H1 (cell line): ENCODE measurements around the gene DIAPH2. TPM values are rescaled to one million over a fixed set of nuclear protein-coding genes. Genes with fewer than 3 reads are reported as not detected.

Experiments
- CBX8 ChIP-seq: fragments of 300-800, 300-1000 bp; sonication (generic); IDR thresholded peaks from 2 replicates; pipeline ENCODE4 v1.7.1; 2016; ENCODE audit warnings: low read depth, low read length, borderline replicate concordance
- CEBPB ChIP-seq: IDR thresholded peaks from 2 replicates; pipeline ENCODE4 v1.6.1; 2012; ENCODE audit warnings: low read depth, low read length
- JUN ChIP-seq: IDR thresholded peaks from 2 replicates; pipeline ENCODE4 v1.6.1; 2011; ENCODE audit warnings: low read depth, mild to moderate bottlenecking, improper control_type of control experiment, low read length
- KDM1A ChIP-seq: fragments of 200-600, 300-600 bp; sonication (generic); IDR thresholded peaks from 2 replicates; pipeline ENCODE4 v1.7.1; 2016; ENCODE audit warnings: mild to moderate bottlenecking, low read length, borderline replicate concordance
- RFX5 ChIP-seq: IDR thresholded peaks from 2 replicates; pipeline ENCODE4 v1.6.1; 2011; ENCODE audit warnings: low read depth, low read length, improper control_type of control experiment, borderline replicate concordance
- SIN3A ChIP-seq, 2 experiments: IDR thresholded peaks in 1 of 2; conservative IDR thresholded peaks in 1 of 2; 2 replicates each; pipeline ENCODE4 v1.6.1; 2011 to 2012; ENCODE audit warnings: low read length in 2 of 2, improper control_type of control experiment in 1 of 2, low read depth in 1 of 2, mild to moderate bottlenecking in 1 of 2
- TAF7 ChIP-seq: optimal IDR thresholded peaks from 2 replicates; pipeline ENCODE3; 2011; ENCODE audit warnings: low read depth, mild to moderate bottlenecking, inconsistent platforms, low read length, moderate library complexity, borderline replicate concordance
- YY1 ChIP-seq: IDR thresholded peaks from 2 replicates; pipeline ENCODE4 v1.6.1; 2011; ENCODE audit warnings: low read depth, mild to moderate bottlenecking, low read length
- polyA plus RNA-seq, 7 experiments: library from polyadenylated mRNA; depleted of rRNA in 3 of 7; stranded (reverse) in 5 of 7; unstranded in 2 of 7; fragments of >200 nt in 5 of 7; fragments of 200-250 nt in 2 of 7; gene quantifications; 1 replicate in 5 of 7; 2 replicates in 1 of 7; 4 replicates in 1 of 7; pipeline versions ENCODE4 v1.2.1 to v1.2.3, GENCODE V29; 2011 to 2013; ENCODE audit warnings: missing spikeins in 2 of 7, mixed read lengths in 2 of 7
- total RNA-seq: library from RNA; stranded (reverse); fragmentation: NEBNext Ultra II Directional; extraction: Animal tissue kit (Norgen Biotek cat#: 25700); gene quantifications from 2 replicates; pipeline ENCODE4 v1.2.1, GENCODE V29; 2021
- TF ChIP-seq, protein P1 (sequence below): IDR thresholded peaks from 2 replicates; pipeline ENCODE4 v1.6.1; 2012; ENCODE audit warnings: inconsistent platforms
- TF ChIP-seq, protein P2 (sequence below): fragments of 300-600 bp; sonication (generic); IDR thresholded peaks from 2 replicates; pipeline ENCODE4 v1.7.1; 2012; ENCODE audit warnings: low read length, moderate library complexity, mild to moderate bottlenecking, inconsistent platforms; ENCODE audit not compliant: insufficient replicate concordance

DIAPH2 gene
- total and polyA plus RNA-seq, 2 of the 8 experiments (the other 6 are each of a cell fraction or from before 2014, with no cell fraction given): 4.4 to 24.3 TPM

- TF ChIP-seq JUN: no peak
- TF ChIP-seq CEBPB: no peak
- TF ChIP-seq KDM1A: no peak
- no peak for TF ChIP-seq RFX5
- no peak for TF ChIP-seq SIN3A (conservative IDR thresholded peaks at IDR 0.05 in 1 of 2, IDR thresholded peaks at IDR 0.05 in 1 of 2; ENCODE audit: low read depth in 1 of 2, low read length in 2 of 2)
- TF ChIP-seq, protein P1, sequence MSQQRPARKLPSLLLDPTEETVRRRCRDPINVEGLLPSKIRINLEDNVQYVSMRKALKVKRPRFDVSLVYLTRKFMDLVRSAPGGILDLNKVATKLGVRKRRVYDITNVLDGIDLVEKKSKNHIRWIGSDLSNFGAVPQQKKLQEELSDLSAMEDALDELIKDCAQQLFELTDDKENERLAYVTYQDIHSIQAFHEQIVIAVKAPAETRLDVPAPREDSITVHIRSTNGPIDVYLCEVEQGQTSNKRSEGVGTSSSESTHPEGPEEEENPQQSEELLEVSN: no peak
- TF ChIP-seq CBX8: no peak
- TF ChIP-seq YY1: no peak
- TF ChIP-seq TAF7: no peak
- TF ChIP-seq, protein P2, sequence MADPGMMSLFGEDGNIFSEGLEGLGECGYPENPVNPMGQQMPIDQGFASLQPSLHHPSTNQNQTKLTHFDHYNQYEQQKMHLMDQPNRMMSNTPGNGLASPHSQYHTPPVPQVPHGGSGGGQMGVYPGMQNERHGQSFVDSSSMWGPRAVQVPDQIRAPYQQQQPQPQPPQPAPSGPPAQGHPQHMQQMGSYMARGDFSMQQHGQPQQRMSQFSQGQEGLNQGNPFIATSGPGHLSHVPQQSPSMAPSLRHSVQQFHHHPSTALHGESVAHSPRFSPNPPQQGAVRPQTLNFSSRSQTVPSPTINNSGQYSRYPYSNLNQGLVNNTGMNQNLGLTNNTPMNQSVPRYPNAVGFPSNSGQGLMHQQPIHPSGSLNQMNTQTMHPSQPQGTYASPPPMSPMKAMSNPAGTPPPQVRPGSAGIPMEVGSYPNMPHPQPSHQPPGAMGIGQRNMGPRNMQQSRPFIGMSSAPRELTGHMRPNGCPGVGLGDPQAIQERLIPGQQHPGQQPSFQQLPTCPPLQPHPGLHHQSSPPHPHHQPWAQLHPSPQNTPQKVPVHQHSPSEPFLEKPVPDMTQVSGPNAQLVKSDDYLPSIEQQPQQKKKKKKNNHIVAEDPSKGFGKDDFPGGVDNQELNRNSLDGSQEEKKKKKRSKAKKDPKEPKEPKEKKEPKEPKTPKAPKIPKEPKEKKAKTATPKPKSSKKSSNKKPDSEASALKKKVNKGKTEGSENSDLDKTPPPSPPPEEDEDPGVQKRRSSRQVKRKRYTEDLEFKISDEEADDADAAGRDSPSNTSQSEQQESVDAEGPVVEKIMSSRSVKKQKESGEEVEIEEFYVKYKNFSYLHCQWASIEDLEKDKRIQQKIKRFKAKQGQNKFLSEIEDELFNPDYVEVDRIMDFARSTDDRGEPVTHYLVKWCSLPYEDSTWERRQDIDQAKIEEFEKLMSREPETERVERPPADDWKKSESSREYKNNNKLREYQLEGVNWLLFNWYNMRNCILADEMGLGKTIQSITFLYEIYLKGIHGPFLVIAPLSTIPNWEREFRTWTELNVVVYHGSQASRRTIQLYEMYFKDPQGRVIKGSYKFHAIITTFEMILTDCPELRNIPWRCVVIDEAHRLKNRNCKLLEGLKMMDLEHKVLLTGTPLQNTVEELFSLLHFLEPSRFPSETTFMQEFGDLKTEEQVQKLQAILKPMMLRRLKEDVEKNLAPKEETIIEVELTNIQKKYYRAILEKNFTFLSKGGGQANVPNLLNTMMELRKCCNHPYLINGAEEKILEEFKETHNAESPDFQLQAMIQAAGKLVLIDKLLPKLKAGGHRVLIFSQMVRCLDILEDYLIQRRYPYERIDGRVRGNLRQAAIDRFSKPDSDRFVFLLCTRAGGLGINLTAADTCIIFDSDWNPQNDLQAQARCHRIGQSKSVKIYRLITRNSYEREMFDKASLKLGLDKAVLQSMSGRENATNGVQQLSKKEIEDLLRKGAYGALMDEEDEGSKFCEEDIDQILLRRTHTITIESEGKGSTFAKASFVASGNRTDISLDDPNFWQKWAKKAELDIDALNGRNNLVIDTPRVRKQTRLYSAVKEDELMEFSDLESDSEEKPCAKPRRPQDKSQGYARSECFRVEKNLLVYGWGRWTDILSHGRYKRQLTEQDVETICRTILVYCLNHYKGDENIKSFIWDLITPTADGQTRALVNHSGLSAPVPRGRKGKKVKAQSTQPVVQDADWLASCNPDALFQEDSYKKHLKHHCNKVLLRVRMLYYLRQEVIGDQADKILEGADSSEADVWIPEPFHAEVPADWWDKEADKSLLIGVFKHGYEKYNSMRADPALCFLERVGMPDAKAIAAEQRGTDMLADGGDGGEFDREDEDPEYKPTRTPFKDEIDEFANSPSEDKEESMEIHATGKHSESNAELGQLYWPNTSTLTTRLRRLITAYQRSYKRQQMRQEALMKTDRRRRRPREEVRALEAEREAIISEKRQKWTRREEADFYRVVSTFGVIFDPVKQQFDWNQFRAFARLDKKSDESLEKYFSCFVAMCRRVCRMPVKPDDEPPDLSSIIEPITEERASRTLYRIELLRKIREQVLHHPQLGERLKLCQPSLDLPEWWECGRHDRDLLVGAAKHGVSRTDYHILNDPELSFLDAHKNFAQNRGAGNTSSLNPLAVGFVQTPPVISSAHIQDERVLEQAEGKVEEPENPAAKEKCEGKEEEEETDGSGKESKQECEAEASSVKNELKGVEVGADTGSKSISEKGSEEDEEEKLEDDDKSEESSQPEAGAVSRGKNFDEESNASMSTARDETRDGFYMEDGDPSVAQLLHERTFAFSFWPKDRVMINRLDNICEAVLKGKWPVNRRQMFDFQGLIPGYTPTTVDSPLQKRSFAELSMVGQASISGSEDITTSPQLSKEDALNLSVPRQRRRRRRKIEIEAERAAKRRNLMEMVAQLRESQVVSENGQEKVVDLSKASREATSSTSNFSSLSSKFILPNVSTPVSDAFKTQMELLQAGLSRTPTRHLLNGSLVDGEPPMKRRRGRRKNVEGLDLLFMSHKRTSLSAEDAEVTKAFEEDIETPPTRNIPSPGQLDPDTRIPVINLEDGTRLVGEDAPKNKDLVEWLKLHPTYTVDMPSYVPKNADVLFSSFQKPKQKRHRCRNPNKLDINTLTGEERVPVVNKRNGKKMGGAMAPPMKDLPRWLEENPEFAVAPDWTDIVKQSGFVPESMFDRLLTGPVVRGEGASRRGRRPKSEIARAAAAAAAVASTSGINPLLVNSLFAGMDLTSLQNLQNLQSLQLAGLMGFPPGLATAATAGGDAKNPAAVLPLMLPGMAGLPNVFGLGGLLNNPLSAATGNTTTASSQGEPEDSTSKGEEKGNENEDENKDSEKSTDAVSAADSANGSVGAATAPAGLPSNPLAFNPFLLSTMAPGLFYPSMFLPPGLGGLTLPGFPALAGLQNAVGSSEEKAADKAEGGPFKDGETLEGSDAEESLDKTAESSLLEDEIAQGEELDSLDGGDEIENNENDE: no peak
Observed at GRCh38 chrX:97306771-97307470, 622.3 kb downstream of the DIAPH2 start (continued).
